ENCODE results near the gene NPB.

GRCh38 chr17:81904600-81905423 lies 2.8 kb downstream of the NPB start:
- no peak for TF ChIP-seq CTCF (IDR thresholded peaks at IDR 0.05; ENCODE audit: low read depth, low read length, poor library complexity, severe bottlenecking)
- TF ChIP-seq EZH2phosphoT487 (IDR thresholded peaks at IDR 0.05; ENCODE audit: borderline replicate concordance, low read length), result no peak

Measured in DOHH2 (cell line).